ENCODE measurements around the gene UCN2. TPM values are rescaled to one million over a fixed set of nuclear protein-coding genes. Genes with fewer than 3 reads are reported as not detected.

Gene UCN2
- total RNA-seq, 1 donor from 2014 or later: 0.19 TPM

DNA sequence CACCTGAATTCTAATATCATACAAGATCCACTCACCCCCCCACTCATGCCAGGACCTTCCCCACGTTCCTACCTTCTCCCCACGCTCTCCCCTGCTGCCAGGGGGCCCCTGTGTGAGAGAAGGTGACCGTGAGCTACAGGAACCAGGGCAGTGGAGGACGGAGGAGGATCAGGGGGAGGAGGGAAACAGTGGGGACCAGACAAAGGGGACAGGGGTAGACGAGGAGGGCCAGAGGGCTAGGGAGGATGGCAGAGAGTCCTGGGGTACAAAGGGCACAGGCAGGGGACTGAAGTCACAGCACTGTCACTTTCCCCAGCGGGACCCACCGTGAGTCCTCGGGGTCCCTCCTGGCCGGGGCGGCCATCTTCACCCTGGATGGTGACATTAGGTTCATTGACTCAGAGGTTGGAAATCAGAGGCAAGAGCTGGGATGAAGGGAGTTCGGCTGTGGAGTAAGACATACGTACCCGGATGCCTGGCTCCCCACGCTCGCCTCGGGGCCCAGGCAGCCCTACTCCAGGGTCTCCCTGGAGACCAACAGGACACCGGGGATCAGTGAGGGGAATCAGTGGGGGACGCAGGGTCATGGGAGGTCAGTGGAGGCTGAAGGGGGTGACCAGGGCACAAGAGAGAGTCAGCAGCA, 6.3 kb upstream of the UCN2 start:
- no peaks in the 10 kb centered on the region for H3K27me3 ChIP-seq (ENCODE audit: low read depth)
- TF ChIP-seq, protein P1, sequence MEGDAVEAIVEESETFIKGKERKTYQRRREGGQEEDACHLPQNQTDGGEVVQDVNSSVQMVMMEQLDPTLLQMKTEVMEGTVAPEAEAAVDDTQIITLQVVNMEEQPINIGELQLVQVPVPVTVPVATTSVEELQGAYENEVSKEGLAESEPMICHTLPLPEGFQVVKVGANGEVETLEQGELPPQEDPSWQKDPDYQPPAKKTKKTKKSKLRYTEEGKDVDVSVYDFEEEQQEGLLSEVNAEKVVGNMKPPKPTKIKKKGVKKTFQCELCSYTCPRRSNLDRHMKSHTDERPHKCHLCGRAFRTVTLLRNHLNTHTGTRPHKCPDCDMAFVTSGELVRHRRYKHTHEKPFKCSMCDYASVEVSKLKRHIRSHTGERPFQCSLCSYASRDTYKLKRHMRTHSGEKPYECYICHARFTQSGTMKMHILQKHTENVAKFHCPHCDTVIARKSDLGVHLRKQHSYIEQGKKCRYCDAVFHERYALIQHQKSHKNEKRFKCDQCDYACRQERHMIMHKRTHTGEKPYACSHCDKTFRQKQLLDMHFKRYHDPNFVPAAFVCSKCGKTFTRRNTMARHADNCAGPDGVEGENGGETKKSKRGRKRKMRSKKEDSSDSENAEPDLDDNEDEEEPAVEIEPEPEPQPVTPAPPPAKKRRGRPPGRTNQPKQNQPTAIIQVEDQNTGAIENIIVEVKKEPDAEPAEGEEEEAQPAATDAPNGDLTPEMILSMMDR (IDR thresholded peaks at IDR 0.05; ENCODE audit: borderline replicate concordance): no peak
- intact Hi-C loops (cut with micrococcal nuclease): no loop called here
- H3K27ac ChIP-seq (replicated peaks): no peak overlapping the region
- H3K4me3 ChIP-seq: no peak overlapping the region
- H3K9me3 ChIP-seq (replicated peaks): no peaks in the 10 kb centered on the region
- no peak for DNase-seq
- H3K4me1 ChIP-seq: no peaks in the 10 kb centered on the region
- H3K36me3 ChIP-seq: no peaks in the 10 kb centered on the region

DNA sequence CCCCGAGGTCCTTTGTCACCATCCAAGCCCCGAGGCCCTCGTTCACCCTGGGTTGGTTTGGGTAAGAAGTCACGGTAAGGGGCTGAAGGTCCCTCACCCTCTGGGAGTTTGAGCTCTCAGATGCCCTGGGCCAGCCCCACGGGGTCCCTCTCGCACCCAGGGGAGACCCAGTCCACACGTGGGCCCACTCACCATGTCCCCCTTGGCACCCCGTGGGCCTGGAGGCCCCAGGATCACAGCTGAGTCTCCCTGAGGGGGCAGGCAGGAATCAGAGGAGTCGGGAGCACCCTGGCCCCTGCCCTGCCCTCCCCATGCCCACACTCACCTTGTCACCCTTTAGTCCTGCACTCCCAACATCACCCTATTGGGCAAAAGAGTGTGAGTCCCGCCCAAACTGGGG, 5.8 kb upstream of the UCN2 start:
- H3K9me3 ChIP-seq (replicated peaks): no peaks in the 10 kb centered on the region
- H3K4me3 ChIP-seq: no peak overlapping the region
- TF ChIP-seq, protein P1 (IDR thresholded peaks at IDR 0.05; ENCODE audit: borderline replicate concordance): no peak
- H3K36me3 ChIP-seq: no peaks in the 10 kb centered on the region
- DNase-seq: no peak
- H3K4me1 ChIP-seq: no peaks in the 10 kb centered on the region
- intact Hi-C loops (cut with micrococcal nuclease): no loop called here
- no peaks in the 10 kb centered on the region for H3K27me3 ChIP-seq (ENCODE audit: low read depth)
- H3K27ac ChIP-seq (replicated peaks): no peak overlapping the region

GRCh38 chr3:48568476-48568875, 4.9 kb upstream of the UCN2 start:
- H3K4me3 ChIP-seq: no peak overlapping the region
- intact Hi-C loops (cut with micrococcal nuclease): no loop called here
- TF ChIP-seq, protein P1 (IDR thresholded peaks at IDR 0.05; ENCODE audit: borderline replicate concordance): no peak

GRCh38 chr3:48567500-48567899, 3.9 kb upstream of the UCN2 start:
- no peaks in the 10 kb centered on the region for H3K36me3 ChIP-seq
- intact Hi-C loops (cut with micrococcal nuclease): no loop called here
- H3K4me1 ChIP-seq: no peaks in the 10 kb centered on the region
- TF ChIP-seq, protein P1 (IDR thresholded peaks at IDR 0.05; ENCODE audit: borderline replicate concordance): no peak
- DNase-seq: no peak
- H3K9me3 ChIP-seq (replicated peaks): no peaks in the 10 kb centered on the region
- no peak overlapping the region for H3K4me3 ChIP-seq
- no peaks in the 10 kb centered on the region for H3K27me3 ChIP-seq (ENCODE audit: low read depth)
- H3K27ac ChIP-seq (replicated peaks): no peak overlapping the region

More at GRCh38 chr3:48568476-48568875, 4.9 kb upstream of the UCN2 start:
- Histone ChIP-seq H3K27me3 (ENCODE audit: low read depth) (no peaks in the 10 kb centered on the region), H3K9me3 (replicated peaks) (no peaks in the 10 kb centered on the region), H3K36me3 (no peaks in the 10 kb centered on the region), H3K27ac (replicated peaks) (no peak overlapping the region), H3K4me1 (no peaks in the 10 kb centered on the region)
- DNase-seq: no peak

- no peak for DNase-seq
- H3K36me3 ChIP-seq: no peaks in the 10 kb centered on the region
- TF ChIP-seq, protein P1 (IDR thresholded peaks at IDR 0.05; ENCODE audit: borderline replicate concordance): no peak
- H3K4me3 ChIP-seq: no peak overlapping the region
- H3K27ac ChIP-seq (replicated peaks): no peak overlapping the region
- no peaks in the 10 kb centered on the region for H3K9me3 ChIP-seq (replicated peaks)
- H3K27me3 ChIP-seq (ENCODE audit: low read depth): no peaks in the 10 kb centered on the region
- no peaks in the 10 kb centered on the region for H3K4me1 ChIP-seq
- intact Hi-C loops (cut with micrococcal nuclease): no loop called here
Observed at GRCh38 chr3:48567090-48567489, 3.5 kb upstream of the UCN2 start.
